ENCODE measurements around the gene MOXD1.
"Not testable (repeated sequence)": the region's sequence is repeated elsewhere in the genome, so short reads cannot be mapped to it uniquely, and the experiment has no call there.

Gene MOXD1

GRCh38 chr6:132298344-132298949 lies 102.8 kb downstream of the MOXD1 start:
- H3K4me3 ChIP-seq (ENCODE audit: low read length): no peak overlapping the region
- DNase-seq (ENCODE audit: low read depth, low spot score): peak; percentile 16

GRCh38 chr6:132289756-132290155 lies 111.5 kb downstream of the MOXD1 start:
- no peak overlapping the region for H3K4me3 ChIP-seq (ENCODE audit: low read length)
- no peak for DNase-seq (ENCODE audit: low read depth, low spot score)

- DNase-seq (ENCODE audit: low read depth, low spot score): no peak
- H3K4me3 ChIP-seq (ENCODE audit: low read length): no peak overlapping the region
Observed at GRCh38 chr6:132287101-132287500, 114.2 kb downstream of the MOXD1 start.

GRCh38 chr6:132286298-132287019 lies 114.8 kb downstream of the MOXD1 start:
- H3K4me3 ChIP-seq (ENCODE audit: low read length): no peak overlapping the region
- no peak for DNase-seq (ENCODE audit: low read depth, low spot score)

- no peak for DNase-seq (ENCODE audit: low read depth, low spot score)
- H3K4me3 ChIP-seq (ENCODE audit: low read length): no peak overlapping the region
Observed at GRCh38 chr6:132285004-132285780, 116.1 kb downstream of the MOXD1 start.

GRCh38 chr6:132282696-132283095 lies 118.6 kb downstream of the MOXD1 start:
- H3K4me3 ChIP-seq (ENCODE audit: low read length): no peak overlapping the region
- no peak for DNase-seq (ENCODE audit: low read depth, low spot score)

GRCh38 chr6:132280436-132280835 lies 120.8 kb downstream of the MOXD1 start:
- H3K4me3 ChIP-seq (ENCODE audit: low read length): no peak overlapping the region
- DNase-seq (ENCODE audit: low read depth, low spot score): no peak

GRCh38 chr6:132279592-132280139 lies 121.6 kb downstream of the MOXD1 start:
- peak overlapping the region; percentile 29; the same call in 1 of the 2 replicates for H3K4me3 ChIP-seq (ENCODE audit: low read length)
- peak; percentile 55 for DNase-seq (ENCODE audit: low read depth, low spot score)

GRCh38 chr6:132275066-132275970 lies 126.0 kb downstream of the MOXD1 start:
- no peak for DNase-seq (ENCODE audit: low read depth, low spot score)
- no peak overlapping the region for H3K4me3 ChIP-seq (ENCODE audit: low read length)

GRCh38 chr6:132272776-132273175 lies 128.5 kb downstream of the MOXD1 start:
- no peak overlapping the region for H3K4me3 ChIP-seq (ENCODE audit: low read length)
- DNase-seq (ENCODE audit: low read depth, low spot score): no peak

- H3K4me3 ChIP-seq (ENCODE audit: low read length): no peak overlapping the region
- no peak for DNase-seq (ENCODE audit: low read depth, low spot score)
Observed at GRCh38 chr6:132270726-132271402, 130.4 kb downstream of the MOXD1 start.

- H3K4me3 ChIP-seq (ENCODE audit: low read length); DNase-seq (ENCODE audit: low read depth, low spot score): not testable (repeated sequence)
Observed at GRCh38 chr6:132268666-132269065, 132.6 kb downstream of the MOXD1 start.

GRCh38 chr6:132268209-132268608 lies 133.1 kb downstream of the MOXD1 start:
- H3K4me3 ChIP-seq (ENCODE audit: low read length): no peak overlapping the region
- DNase-seq (ENCODE audit: low read depth, low spot score): no peak

- no peak for DNase-seq (ENCODE audit: low read depth, low spot score)
- no peak overlapping the region for H3K4me3 ChIP-seq (ENCODE audit: low read length)
Observed at GRCh38 chr6:132265451-132266097, 135.7 kb downstream of the MOXD1 start.

GRCh38 chr6:132264021-132264500 lies 137.2 kb downstream of the MOXD1 start:
- no peak for DNase-seq (ENCODE audit: low read depth, low spot score)
- H3K4me3 ChIP-seq (ENCODE audit: low read length): no peak overlapping the region

GRCh38 chr6:132261354-132261753 lies 139.9 kb downstream of the MOXD1 start:
- H3K4me3 ChIP-seq (ENCODE audit: low read length): no peak overlapping the region
- no peak for DNase-seq (ENCODE audit: low read depth, low spot score)

GRCh38 chr6:132259070-132259469 lies 142.2 kb downstream of the MOXD1 start:
- DNase-seq (ENCODE audit: low read depth, low spot score): no peak
- H3K4me3 ChIP-seq (ENCODE audit: low read length): no peak overlapping the region

- H3K4me3 ChIP-seq (ENCODE audit: low read length): no peak overlapping the region
- no peak for DNase-seq (ENCODE audit: low read depth, low spot score)
Observed at GRCh38 chr6:132257561-132257960, 143.7 kb downstream of the MOXD1 start.

Measured in Jurkat, Clone E6-1 (cell line).